ENCODE data around the gene AADACL2.

DNA sequence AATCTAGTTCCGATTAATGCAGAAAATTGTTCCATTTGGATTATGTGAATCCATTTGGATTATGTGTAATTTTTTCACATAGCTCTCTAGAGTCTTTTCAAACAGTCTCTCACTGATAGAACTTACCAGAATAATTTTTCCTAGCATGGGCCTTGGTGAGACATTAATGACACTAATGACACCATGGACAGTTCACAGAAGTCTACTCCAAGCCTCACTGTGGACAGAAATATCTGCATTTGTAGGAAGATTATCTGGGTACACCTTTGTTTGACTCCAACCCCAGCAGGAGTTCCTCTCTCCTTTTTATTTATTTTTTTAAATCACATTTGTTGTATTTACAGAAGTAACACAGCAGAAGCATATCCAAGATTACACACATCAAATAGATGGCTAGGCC, 27.9 kb downstream of the AADACL2 start:
- TF ChIP-seq EZH2 (IDR thresholded peaks at IDR 0.05; ENCODE audit: borderline replicate concordance, low read length), result no peak
- TF ChIP-seq, protein P1, sequence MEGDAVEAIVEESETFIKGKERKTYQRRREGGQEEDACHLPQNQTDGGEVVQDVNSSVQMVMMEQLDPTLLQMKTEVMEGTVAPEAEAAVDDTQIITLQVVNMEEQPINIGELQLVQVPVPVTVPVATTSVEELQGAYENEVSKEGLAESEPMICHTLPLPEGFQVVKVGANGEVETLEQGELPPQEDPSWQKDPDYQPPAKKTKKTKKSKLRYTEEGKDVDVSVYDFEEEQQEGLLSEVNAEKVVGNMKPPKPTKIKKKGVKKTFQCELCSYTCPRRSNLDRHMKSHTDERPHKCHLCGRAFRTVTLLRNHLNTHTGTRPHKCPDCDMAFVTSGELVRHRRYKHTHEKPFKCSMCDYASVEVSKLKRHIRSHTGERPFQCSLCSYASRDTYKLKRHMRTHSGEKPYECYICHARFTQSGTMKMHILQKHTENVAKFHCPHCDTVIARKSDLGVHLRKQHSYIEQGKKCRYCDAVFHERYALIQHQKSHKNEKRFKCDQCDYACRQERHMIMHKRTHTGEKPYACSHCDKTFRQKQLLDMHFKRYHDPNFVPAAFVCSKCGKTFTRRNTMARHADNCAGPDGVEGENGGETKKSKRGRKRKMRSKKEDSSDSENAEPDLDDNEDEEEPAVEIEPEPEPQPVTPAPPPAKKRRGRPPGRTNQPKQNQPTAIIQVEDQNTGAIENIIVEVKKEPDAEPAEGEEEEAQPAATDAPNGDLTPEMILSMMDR (conservative IDR thresholded peaks at IDR 0.05 in 1 of 2, IDR thresholded peaks at IDR 0.05 in 1 of 2; ENCODE audit: extremely low read depth in 1 of 2, insufficient read depth in 1 of 2, low read depth in 1 of 2, low read length in 2 of 2), result no peak
